IMR-90 (cell line): ENCODE measurements around the gene PDGFC. TPM values are rescaled to one million over a fixed set of nuclear protein-coding genes. Genes with fewer than 3 reads are reported as not detected.

Experiments used
- ATAC-seq: fragments of 200-7000 bp; cut with Tn5 transposase; 2 replicates; pipeline ENCODE4 v1.9.1; 2020; ENCODE audit warnings: low read depth, mild to moderate bottlenecking, moderate library complexity
- BruUV-seq: library from RNA; stranded (reverse); fragments of 400-500 nt; replicated peaks from 2 replicates; lab custom pipeline; 2021; lab: Mats Ljungman, UMichigan
- CTCF ChIA-PET: fragments of 300-600 bp; formaldehyde crosslinking; extraction: SDS; loops from one replicate; lab custom pipeline; 2021; ENCODE audit warnings: antibody characterized with exemption; lab: Yijun Ruan, JAX
- POLR2A ChIA-PET: fragments of 300-600 bp; sonication (Branson Sonifier 250); formaldehyde crosslinking; loops from one replicate; lab custom pipeline; 2022; ENCODE audit warnings: antibody characterized with exemption; ENCODE audit not compliant: unreplicated experiment; lab: Charles Lee
- DNase-seq: peaks from one replicate; pipeline ENCODE4 v3.0.0; 2013
- H2AFZ ChIP-seq: replicated peaks from 2 replicates; pipeline ENCODE3; 2013; ENCODE audit warnings: low read length, mild to moderate bottlenecking; ENCODE audit not compliant: poor library complexity
- H2AK5ac ChIP-seq: 2 replicates; pipeline ENCODE4 v1.6.1; 2013; ENCODE audit warnings: low read depth, low read length, inconsistent platforms
- H2AK9ac ChIP-seq: replicated peaks from 2 replicates; pipeline ENCODE3; 2013; ENCODE audit warnings: mild to moderate bottlenecking, low read depth, low read length, moderate library complexity; ENCODE audit not compliant: poor library complexity
- H2BK120ac ChIP-seq: 2 replicates; pipeline ENCODE4 v1.6.1; 2013; ENCODE audit warnings: low read depth, low read length, inconsistent platforms
- H2BK15ac ChIP-seq: 3 replicates; pipeline ENCODE4 v1.6.1; 2013; ENCODE audit warnings: low read depth, low read length, inconsistent platforms
- H2BK20ac ChIP-seq: 2 replicates; pipeline ENCODE4 v1.6.1; 2013; ENCODE audit warnings: low read depth, mild to moderate bottlenecking, inconsistent platforms, low read length, moderate library complexity
- H2BK5ac ChIP-seq: 2 replicates; pipeline ENCODE4 v1.6.1; 2013; ENCODE audit warnings: mild to moderate bottlenecking, low read depth, low read length, inconsistent platforms; ENCODE audit not compliant: poor library complexity, severe bottlenecking
- H3K14ac ChIP-seq: replicated peaks from 2 replicates; pipeline ENCODE4 v1.6.1; 2013; ENCODE audit warnings: low read depth, low read length, inconsistent platforms
- H3K18ac ChIP-seq: 2 replicates; pipeline ENCODE4 v1.6.1; 2013; ENCODE audit warnings: low read depth, low read length, control low read depth
- H3K23ac ChIP-seq: 2 replicates; pipeline ENCODE4 v1.6.1; 2013; ENCODE audit warnings: low read depth, low read length, inconsistent platforms
- H3K27ac ChIP-seq: 2 replicates; pipeline ENCODE4 v1.5.1; 2013; ENCODE audit warnings: mild to moderate bottlenecking, control low read depth, low read length; ENCODE audit not compliant: insufficient read depth
- H3K27me3 ChIP-seq: 2 replicates; pipeline ENCODE4 v1.6.1; 2013; ENCODE audit warnings: low read length; ENCODE audit not compliant: control insufficient read depth, insufficient read depth
- H3K36me3 ChIP-seq: 2 replicates; pipeline ENCODE4 v1.6.1; 2013; ENCODE audit warnings: low read length, mixed read lengths; ENCODE audit not compliant: control insufficient read depth, insufficient read depth
- H3K4ac ChIP-seq: 2 replicates; pipeline ENCODE4 v1.6.1; 2013; ENCODE audit warnings: low read depth, low read length, inconsistent platforms
- H3K4me1 ChIP-seq: 2 replicates; pipeline ENCODE4 v1.6.1; 2013; ENCODE audit warnings: low read length, mixed read lengths; ENCODE audit not compliant: control insufficient read depth, insufficient read depth
- H3K4me2 ChIP-seq: 2 replicates; pipeline ENCODE4 v1.6.1; 2013; ENCODE audit warnings: low read depth, mild to moderate bottlenecking, control low read depth, low read length, moderate library complexity
- H3K4me3 ChIP-seq: 2 replicates; pipeline ENCODE4 v1.5.1; 2013; ENCODE audit warnings: low read depth, mild to moderate bottlenecking, control low read depth, low read length, moderate library complexity; ENCODE audit not compliant: insufficient read depth
- H3K56ac ChIP-seq: 2 replicates; pipeline ENCODE4 v1.6.1; 2013; ENCODE audit warnings: low read length, inconsistent platforms; ENCODE audit not compliant: insufficient read depth; ENCODE audit errors: extremely low read depth
- H3K79me1 ChIP-seq, 2 experiments: 2 replicates each; pipeline ENCODE4 v1.6.1; 2013; ENCODE audit warnings: low read length in 2 of 2, inconsistent platforms in 1 of 2, low read depth in 1 of 2
- H3K9ac ChIP-seq: 2 replicates; pipeline ENCODE4 v1.6.1; 2013; ENCODE audit warnings: low read depth, low read length, control low read depth
- H3K9me1 ChIP-seq: 2 replicates; pipeline ENCODE4 v1.6.1; 2013; ENCODE audit warnings: low read length, inconsistent platforms; ENCODE audit not compliant: insufficient read depth
- H3K9me3 ChIP-seq: 2 replicates; pipeline ENCODE4 v1.6.1; 2013; ENCODE audit warnings: low read length; ENCODE audit not compliant: control insufficient read depth, insufficient read depth
- H4K20me1 ChIP-seq: 2 replicates; pipeline ENCODE4 v1.6.1; 2013; ENCODE audit warnings: low read length, inconsistent platforms; ENCODE audit not compliant: insufficient read depth
- H4K5ac ChIP-seq: 2 replicates; pipeline ENCODE4 v1.6.1; 2013; ENCODE audit warnings: mild to moderate bottlenecking, low read depth, low read length, control low read depth
- H4K8ac ChIP-seq, 2 experiments: 2 replicates each; pipeline ENCODE4 v1.6.1; 2013; ENCODE audit warnings: low read depth in 2 of 2, low read length in 2 of 2, control low read depth in 1 of 2, inconsistent platforms in 1 of 2
- H4K91ac ChIP-seq: 2 replicates; pipeline ENCODE4 v1.6.1; 2013; ENCODE audit warnings: low read depth, low read length, inconsistent platforms; ENCODE audit not compliant: insufficient read depth
- MXI1 ChIP-seq: IDR thresholded peaks from 2 replicates; pipeline ENCODE4 v1.6.1; 2012; ENCODE audit warnings: low read depth, mild to moderate bottlenecking, low read length, moderate library complexity, borderline replicate concordance
- WGBS, 2 experiments: methylation state at CpG; one replicate each; pipeline versions ENCODE4 v1.1.5 to v1.1.7; 2013; ENCODE audit warnings: missing lambda C conversion rate in 2 of 2; ENCODE audit not compliant: insufficient read length in 1 of 2; ENCODE audit errors: extremely low coverage in 2 of 2; 5-methylcytosine and 5-hydroxymethylcytosine counted together
- dilution Hi-C: fragments of 300-500 bp; cut with HindIII; formaldehyde crosslinking; loops from one replicate; pipeline ENCODE4 v1.14.3; 2018; ENCODE audit warnings: low sequenced_read_pairs; ENCODE audit not compliant: unreplicated experiment
- in situ Hi-C: fragments of 300-500 bp; cut with MboI; formaldehyde crosslinking; loops from 3 replicates; pipeline ENCODE4 v1.14.3; 2019; ENCODE audit warnings: low sequenced_read_pairs, inconsistent platforms, mixed read lengths
- intact Hi-C: fragments of 100-400 bp; cut with micrococcal nuclease; formaldehyde crosslinking; loops from 2 replicates; pipeline ENCODE4 v1.10.0; 2022
- polyA plus RNA-seq, 3 experiments: library from polyadenylated mRNA; depleted of rRNA; stranded (reverse); fragments of >200 nt; gene quantifications; 2 replicates each; pipeline ENCODE4 v1.2.3, GENCODE V29; 2012; ENCODE audit warnings: low replicate concordance in 1 of 3
- total RNA-seq: library from RNA; depleted of rRNA; stranded (reverse); fragments of >200 nt; gene quantifications from 2 replicates; pipeline ENCODE4 v1.2.3, GENCODE V29; 2012

The PDGFC gene
- total and polyA plus RNA-seq, 2 of the 4 experiments (the other 2 are of a cell fraction) = 19.8 to 90.7 TPM

- H3K79me1 ChIP-seq = peaks cover 18 to 28% of the 10 kb centered on the region in 2 experiments
- H3K56ac ChIP-seq = no peak overlapping the region
- H2BK120ac ChIP-seq = no peak overlapping the region
- TF ChIP-seq MXI1 = no peak
- H3K9me1 ChIP-seq = peaks cover 12% of the 10 kb centered on the region; the same call in 1 of the 2 replicates
- H4K20me1 ChIP-seq = no peaks in the 10 kb centered on the region
- peak overlapping the region; percentile 64; the same call in 1 of the 2 replicates for H3K18ac ChIP-seq
- no peak overlapping the region for H3K4me2 ChIP-seq
- no CpG with 5 or more reads among the region's 5 CpGs for WGBS, 2 experiments
- peaks cover 4% of the 10 kb centered on the region for H3K4me1 ChIP-seq
- no peak for ATAC-seq
- H3K14ac ChIP-seq = no peak overlapping the region; the same call in 1 of the 2 replicates
- no peak overlapping the region for H3K4me3 ChIP-seq
- H3K27ac ChIP-seq = no peak overlapping the region
- in situ Hi-C loops (no loop called here), dilution Hi-C loops (no loop called here), intact Hi-C loops (no loop called here)
- H4K8ac ChIP-seq = peak overlapping the region in 1 of 2 experiments; percentile 16; a peak in 1 of 4 replicates
- peak overlapping the region; percentile 78; the same call in 1 of the 2 replicates for H4K5ac ChIP-seq
- H3K4ac ChIP-seq = peak overlapping the region; percentile 37; the same call in 1 of the 2 replicates
- H3K27me3 ChIP-seq = no peaks in the 10 kb centered on the region
- 0 out of 2 replicates have a peak overlapping the region, but pooled peaks have one; percentile 21 for H2AK5ac ChIP-seq
- BruUV-seq = no TSS peak
- no peak overlapping the region for H2AK9ac ChIP-seq
- no peak for DNase-seq
- H3K9ac ChIP-seq = no peak overlapping the region
- no peak overlapping the region for H4K91ac ChIP-seq
- H2BK5ac ChIP-seq = peak overlapping the region; percentile 36
- POLR2A ChIA-PET = no interaction called here
- no peak overlapping the region for H3K23ac ChIP-seq
- no peaks in the 10 kb centered on the region for H3K36me3 ChIP-seq
- H3K9me3 ChIP-seq = no peaks in the 10 kb centered on the region
- no peak overlapping the region for H2AFZ ChIP-seq
- H2BK15ac ChIP-seq = no peak overlapping the region
- CTCF ChIA-PET = no interaction called here
- H2BK20ac ChIP-seq = no peak overlapping the region
Measured at GRCh38 chr4:156811286-156811685, 160.3 kb downstream of the PDGFC start.
